HT-29 (cell line): Measurements from ENCODE around the gene AOC1. TPM values are rescaled to one million over a fixed set of nuclear protein-coding genes. Genes with fewer than 3 reads are reported as not detected.
"Not testable (repeated sequence)": the region's sequence is repeated elsewhere in the genome, so short reads cannot be mapped to it uniquely, and the experiment has no call there.

Experiments used
- DNase-seq: peaks from one replicate; pipeline ENCODE4 v3.0.0-alpha.2; 2015; ENCODE audit warnings: low spot score
- total RNA-seq: library from RNA; depleted of rRNA; stranded (reverse); fragments of >200 nt; shearing (Covaris generic); gene quantifications from 2 replicates; pipeline ENCODE4 v1.2.3, GENCODE V29; 2014; rRNA removed

AOC1 gene
- total RNA-seq, 1 experiment from 2014 or later = 25.2 TPM

GRCh38 chr7:150896562-150897209 lies 44.4 kb downstream of the AOC1 start:
- DNase-seq = no peak

- DNase-seq = no peak
Measured at GRCh38 chr7:150897502-150898474, 45.5 kb downstream of the AOC1 start.

- peak; percentile 83 for DNase-seq
Measured at GRCh38 chr7:150898475-150899011, 46.2 kb downstream of the AOC1 start.

GRCh38 chr7:150900675-150901074 lies 48.4 kb downstream of the AOC1 start:
- DNase-seq = no peak

DNA sequence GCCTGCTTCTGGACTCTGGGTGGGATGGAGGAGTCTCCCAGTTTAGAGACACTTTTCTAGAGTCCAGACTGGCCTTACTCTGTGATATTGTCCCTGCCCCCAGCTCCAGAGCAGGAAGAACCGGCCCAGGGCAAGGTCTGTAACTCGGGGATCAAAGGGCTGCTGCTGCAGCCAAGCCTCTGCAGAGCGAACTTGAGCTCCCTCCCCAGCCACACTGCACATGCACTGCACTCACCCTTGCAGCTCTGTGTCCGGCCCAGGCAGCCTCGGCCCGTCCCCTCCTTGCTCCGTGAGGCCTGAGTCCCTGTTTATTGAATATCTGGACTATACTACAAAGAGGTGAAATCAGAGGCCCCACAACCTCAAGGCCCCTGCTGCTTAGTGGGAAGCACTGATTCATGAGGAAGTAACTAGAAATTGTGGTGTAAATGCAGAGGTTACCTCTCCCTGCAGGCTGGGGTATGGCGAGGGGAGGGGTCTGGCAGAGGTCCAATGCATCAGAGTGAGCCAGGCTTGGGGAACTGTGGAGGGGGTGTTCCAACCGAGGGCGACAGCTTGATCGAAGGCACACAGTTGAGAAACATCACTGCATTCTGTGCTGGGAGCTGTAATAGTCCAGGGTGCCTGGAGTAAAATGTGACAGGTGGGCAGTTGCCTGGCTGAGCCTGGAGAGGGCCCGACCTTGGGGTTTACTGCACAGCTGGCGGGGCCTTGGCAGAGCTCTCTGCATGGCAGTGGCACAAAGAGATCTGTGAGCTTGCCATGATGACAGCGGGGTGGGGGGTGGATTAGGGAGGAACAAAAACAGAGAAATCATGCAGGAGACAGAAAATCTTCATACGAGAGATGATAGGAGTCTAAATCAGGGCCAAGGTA lies 49.1 kb downstream of the AOC1 start:
- peak; percentile 68 for DNase-seq

GRCh38 chr7:150902078-150903033 lies 50.0 kb downstream of the AOC1 start:
- peak; percentile 53 for DNase-seq

DNA sequence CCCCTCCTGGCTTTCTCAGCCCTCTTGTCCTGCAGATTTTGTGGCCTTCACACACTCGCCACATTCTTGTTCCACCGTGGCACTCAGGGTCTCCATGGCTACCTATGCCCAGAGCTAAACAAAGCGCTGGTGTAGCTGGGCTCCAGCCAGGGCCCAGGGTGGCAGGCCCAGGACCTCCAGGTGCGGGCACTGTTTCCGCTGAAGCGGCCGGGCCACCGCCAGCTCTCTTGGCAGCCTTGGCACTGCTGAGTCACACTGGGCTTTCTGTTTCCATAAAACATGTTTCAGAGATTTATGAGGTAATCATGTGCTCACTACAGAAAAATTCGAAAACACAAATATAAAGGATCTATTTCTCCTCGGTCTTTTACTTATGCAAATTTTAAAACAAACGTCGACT lies 51.3 kb downstream of the AOC1 start:
- peak; percentile 92 for DNase-seq

DNA sequence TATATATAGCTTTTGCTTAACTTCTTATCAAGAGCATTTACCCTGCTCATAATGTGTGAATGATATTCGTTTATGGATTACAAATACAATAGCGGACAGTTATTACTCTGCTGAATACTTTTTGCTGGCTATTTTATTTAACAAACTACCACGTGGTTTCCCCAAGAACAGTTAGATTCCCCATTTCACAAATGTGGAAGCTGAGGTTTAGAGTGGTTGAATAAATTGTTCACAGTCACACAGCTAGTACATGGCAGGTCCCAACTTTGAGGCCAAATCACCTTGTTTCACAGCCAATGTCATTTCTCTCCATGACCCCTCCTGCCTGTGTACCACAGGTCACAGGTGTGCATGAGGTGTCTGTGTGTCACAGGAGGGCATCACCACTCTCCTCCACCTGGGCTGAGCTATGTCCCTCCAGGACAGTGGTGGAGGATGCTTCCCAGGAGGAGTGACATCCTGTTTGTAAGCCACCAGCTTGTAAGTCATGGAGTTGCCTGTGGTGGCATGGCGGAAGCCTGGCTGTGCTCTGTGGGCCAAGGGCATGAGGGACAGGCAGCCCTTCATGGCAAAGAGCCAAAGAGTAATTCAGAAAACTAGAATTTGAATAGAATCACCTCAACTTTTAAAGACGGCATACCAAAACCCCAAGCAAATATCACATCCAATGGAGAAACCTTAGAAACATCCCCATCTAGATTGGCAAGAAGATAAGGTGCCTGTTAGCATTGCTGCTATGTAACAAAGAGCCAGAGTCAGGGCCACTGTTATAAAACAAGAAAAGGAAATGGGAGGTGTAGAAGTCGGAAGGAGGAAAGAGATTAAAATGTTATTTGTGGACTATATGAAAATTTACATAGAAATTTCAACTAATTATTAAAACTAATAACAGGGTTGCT lies 51.9 kb downstream of the AOC1 start:
- no peak for DNase-seq

GRCh38 chr7:150908173-150908572 lies 55.9 kb downstream of the AOC1 start:
- DNase-seq = no peak

DNA sequence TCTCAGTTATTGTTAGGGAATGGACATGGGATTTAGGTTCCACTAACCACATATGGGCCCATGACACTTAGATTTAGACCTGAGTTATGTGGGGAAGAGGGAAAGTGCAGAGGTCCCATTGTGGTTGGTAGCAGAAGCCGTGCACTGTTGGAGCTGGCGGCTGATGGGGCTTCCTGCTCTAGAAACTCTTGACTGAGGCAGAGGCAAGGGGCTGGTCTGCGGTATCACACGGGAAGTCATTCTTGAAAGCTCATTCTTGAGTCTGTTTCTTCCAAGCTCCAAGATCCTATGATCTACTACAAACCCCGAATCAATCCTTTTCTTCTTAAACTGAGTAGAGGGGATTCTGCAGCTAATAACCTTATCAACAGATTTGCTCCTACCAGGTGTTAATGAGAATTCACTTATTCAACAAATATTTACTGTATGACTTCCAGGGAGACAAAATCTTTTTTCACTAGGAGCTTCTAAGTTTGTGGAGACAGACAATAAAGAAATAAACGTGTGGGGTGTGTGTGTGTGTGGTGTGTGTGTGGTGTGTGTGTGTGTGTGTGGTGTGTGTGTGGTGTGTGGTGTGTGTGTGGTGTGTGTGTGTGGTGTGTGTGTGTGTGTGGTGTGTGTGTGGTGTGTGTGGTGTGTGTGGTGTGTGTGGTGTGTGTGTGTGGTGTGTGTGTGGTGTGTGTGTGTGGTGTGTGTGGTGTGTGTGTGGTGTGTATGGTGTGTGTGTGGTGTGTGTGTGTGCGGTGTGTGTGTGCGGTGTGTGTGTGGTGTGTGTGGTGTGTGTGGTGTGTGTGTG lies 57.1 kb downstream of the AOC1 start:
- DNase-seq = no peak

DNA sequence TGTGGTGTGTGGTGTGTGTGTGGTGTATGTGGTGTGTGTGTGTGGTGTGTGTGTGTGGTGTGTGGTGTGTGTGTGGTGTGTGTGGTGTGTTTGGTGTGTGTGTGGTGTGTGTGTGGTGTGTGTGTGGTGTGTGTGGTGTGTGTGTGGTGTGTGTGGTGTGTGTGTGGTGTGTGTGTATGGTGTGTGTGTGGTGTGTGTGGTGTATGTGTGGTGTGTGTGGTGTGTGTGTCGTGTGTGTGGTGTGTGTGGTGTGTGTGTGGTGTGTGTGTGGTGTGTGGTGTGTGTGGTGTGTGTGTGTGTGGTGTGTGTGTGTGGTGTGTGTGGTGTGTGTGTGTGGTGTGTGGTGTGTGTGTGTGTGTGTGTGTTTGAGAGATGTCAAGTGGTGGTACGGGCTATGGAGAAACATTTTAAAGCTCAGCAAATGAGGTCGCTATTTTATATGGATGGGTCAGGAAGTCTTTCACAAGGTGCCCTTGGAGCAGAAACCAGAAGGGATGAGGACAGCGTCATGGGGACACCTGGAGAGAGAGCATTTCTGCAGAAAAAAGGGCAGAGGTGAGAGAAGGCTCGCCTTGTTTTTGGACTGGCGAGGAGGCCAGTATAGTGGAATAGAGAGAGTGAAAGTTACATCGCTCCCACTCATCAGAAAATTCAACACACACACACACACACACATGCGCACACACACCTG lies 58.1 kb downstream of the AOC1 start:
- not testable (repeated sequence) for DNase-seq

DNA sequence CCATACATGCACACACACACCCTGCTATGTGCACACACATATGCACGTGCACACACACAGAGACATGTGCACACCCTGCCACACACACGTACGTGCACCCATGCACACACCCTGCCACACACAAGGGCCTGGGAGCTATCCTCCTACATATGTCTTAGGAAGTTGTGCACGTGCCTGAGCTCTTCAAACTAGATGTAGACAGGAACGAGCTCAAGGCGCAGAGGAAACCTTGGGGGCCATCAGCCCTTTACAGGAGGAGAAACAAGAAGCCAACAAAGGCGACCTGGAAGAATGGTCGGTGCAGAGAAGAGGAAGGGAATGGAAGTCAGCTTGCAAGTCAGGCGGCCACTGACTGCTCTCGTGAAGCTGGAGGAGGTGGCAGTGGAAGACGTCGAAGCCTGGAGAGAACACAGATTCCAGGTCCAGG lies 58.7 kb downstream of the AOC1 start:
- DNase-seq = no peak

Other genes starting within 250 kb of the AOC1 start
- not detected in 2 replicates for gene GIMAP6, start 220.1 kb upstream of the AOC1 start, total RNA-seq
- not detected in 2 replicates for gene GIMAP2, start 166.8 kb upstream of the AOC1 start, total RNA-seq
- not detected in 2 replicates for gene GIMAP1, start 135.9 kb upstream of the AOC1 start, total RNA-seq
- not detected in 2 replicates for gene GIMAP5, start 115.1 kb upstream of the AOC1 start, total RNA-seq
- gene TMEM176B, start 52.2 kb upstream of the AOC1 start, total RNA-seq = 1.0 and 2.0 TPM in 2 replicates
- 0.39 and 0.79 TPM in 2 replicates for gene TMEM176A, start 51.7 kb upstream of the AOC1 start, total RNA-seq
- 2.2 and 2.8 TPM in 2 replicates for gene KCNH2, start 125.8 kb downstream of the AOC1 start, total RNA-seq
- 6.7 and 13.0 TPM in 2 replicates for gene NOS3, start 138.5 kb downstream of the AOC1 start, total RNA-seq
- 0.47 and 1.0 TPM in 2 replicates for gene ATG9B, start 172.0 kb downstream of the AOC1 start, total RNA-seq
- 81.6 and 97.8 TPM in 2 replicates for gene ABCB8, start 175.9 kb downstream of the AOC1 start, total RNA-seq
- gene ASIC3, start 196.0 kb downstream of the AOC1 start, total RNA-seq = 1.5 and 2.2 TPM in 2 replicates
- gene CDK5, start 205.4 kb downstream of the AOC1 start, total RNA-seq = 43.6 and 62.6 TPM in 2 replicates
- gene SLC4A2, start 207.1 kb downstream of the AOC1 start, total RNA-seq = 851 and 1,005 TPM in 2 replicates
- gene FASTK, start 228.3 kb downstream of the AOC1 start, total RNA-seq = 265 and 300 TPM in 2 replicates
- 258 and 264 TPM in 2 replicates for gene TMUB1, start 231.0 kb downstream of the AOC1 start, total RNA-seq
- 140 and 162 TPM in 2 replicates for gene AGAP3, start 234.0 kb downstream of the AOC1 start, total RNA-seq